Hepatocyte (in vitro differentiated cells): ENCODE measurements around the gene TBX15.

ENCODE experiments used
- EZH2 ChIP-seq: fragments of 200-600 bp; sonication (generic); IDR thresholded peaks from 2 replicates; pipeline ENCODE4 v1.6.1; 2016; ENCODE audit warnings: antibody characterized with exemption, mild to moderate bottlenecking, borderline replicate concordance
- EZH2phosphoT487 ChIP-seq: fragments of 200-600 bp; sonication (generic); IDR thresholded peaks from one replicate; pipeline ENCODE4 v1.6.1; 2018; ENCODE audit warnings: antibody characterized with exemption, mild to moderate bottlenecking, low read depth, moderate library complexity; ENCODE audit not compliant: unreplicated experiment, severe bottlenecking
- TF ChIP-seq, protein P1 (sequence below): fragments of 200-600 bp; sonication (generic); IDR thresholded peaks from 2 replicates; pipeline ENCODE4 v1.5.1; 2016; ENCODE audit warnings: antibody characterized with exemption, mild to moderate bottlenecking; ENCODE audit not compliant: poor library complexity

DNA sequence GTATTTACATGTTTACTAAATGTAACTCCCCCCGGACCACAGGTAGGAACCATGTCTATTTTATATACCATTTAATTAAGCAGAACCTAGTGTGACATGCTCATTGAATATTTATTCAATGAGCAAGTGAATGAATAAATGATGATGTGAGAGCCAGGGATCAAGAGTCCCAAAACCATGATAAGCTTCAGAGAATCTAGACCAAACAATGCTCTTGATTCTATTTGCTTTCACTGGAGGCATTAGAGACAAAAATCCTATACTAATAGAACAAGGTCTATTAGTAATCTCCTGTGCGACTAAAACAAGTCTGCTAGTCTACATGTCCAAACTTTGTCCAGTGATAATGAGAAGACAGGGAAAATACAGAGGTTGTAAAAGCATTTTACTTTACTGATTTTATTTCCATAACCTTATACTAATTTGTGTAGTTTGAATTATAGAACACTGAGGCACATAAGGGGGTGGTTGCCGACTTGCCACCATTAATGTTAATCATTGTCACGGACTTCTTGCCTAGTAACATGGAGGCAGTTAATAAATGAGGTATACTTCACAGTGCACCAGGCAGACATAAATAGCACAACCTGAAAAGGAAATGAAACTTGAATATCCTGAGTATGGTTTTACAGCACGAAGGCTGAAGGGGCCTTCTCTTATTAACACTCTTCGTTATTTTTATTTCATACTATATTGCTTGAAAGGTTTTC lies 69.8 kb downstream of the TBX15 start:
- TF ChIP-seq, protein P1, sequence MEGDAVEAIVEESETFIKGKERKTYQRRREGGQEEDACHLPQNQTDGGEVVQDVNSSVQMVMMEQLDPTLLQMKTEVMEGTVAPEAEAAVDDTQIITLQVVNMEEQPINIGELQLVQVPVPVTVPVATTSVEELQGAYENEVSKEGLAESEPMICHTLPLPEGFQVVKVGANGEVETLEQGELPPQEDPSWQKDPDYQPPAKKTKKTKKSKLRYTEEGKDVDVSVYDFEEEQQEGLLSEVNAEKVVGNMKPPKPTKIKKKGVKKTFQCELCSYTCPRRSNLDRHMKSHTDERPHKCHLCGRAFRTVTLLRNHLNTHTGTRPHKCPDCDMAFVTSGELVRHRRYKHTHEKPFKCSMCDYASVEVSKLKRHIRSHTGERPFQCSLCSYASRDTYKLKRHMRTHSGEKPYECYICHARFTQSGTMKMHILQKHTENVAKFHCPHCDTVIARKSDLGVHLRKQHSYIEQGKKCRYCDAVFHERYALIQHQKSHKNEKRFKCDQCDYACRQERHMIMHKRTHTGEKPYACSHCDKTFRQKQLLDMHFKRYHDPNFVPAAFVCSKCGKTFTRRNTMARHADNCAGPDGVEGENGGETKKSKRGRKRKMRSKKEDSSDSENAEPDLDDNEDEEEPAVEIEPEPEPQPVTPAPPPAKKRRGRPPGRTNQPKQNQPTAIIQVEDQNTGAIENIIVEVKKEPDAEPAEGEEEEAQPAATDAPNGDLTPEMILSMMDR: no peak
- TF ChIP-seq EZH2phosphoT487 (no peak), EZH2 (no peak)
